Hippocampal formation (tissue), 2 donors: Measurements from ENCODE around the gene ISLR2.
"Not testable (repeated sequence)": the region's sequence is repeated elsewhere in the genome, so short reads cannot be mapped to it uniquely, and the experiment has no call there.

ENCODE experiments used
- DNase-seq, 2 donors: peaks; one replicate each; lab custom pipeline; 2025; lab: John Stamatoyannopoulos, UW

ISLR2 gene

GRCh38 chr15:74157868-74158827, 27.8 kb downstream of the ISLR2 start:
- DNase-seq, result no peak

GRCh38 chr15:74158855-74159650, 28.7 kb downstream of the ISLR2 start:
- DNase-seq, result no peak

- no peak for DNase-seq
These were observed 29.4 kb downstream of the ISLR2 start for GRCh38 chr15:74159773-74160172.

GRCh38 chr15:74160390-74160789, 30.0 kb downstream of the ISLR2 start:
- not testable (repeated sequence) for DNase-seq

DNA sequence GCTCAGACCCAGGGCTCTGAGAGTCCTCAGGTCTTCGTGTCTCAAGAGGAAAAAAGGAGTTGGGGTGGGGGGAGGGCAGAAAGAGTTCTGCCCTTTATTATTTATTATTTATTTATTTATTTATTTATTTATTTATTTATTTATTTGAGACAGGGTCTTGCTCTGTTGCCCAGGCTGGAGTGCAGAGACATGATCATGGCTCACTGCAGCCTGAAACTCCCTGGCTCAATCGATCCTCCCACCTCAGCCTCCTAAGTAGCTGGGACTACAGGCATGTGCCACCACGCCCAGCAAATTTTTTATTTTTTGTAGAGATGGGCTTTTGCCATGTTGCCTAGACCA, 31.8 kb downstream of the ISLR2 start:
- not testable (repeated sequence) for DNase-seq

- no peak for DNase-seq
These were observed 35.1 kb downstream of the ISLR2 start for GRCh38 chr15:74165461-74165860.

GRCh38 chr15:74167891-74168331, 37.5 kb downstream of the ISLR2 start:
- no peak for DNase-seq

DNA sequence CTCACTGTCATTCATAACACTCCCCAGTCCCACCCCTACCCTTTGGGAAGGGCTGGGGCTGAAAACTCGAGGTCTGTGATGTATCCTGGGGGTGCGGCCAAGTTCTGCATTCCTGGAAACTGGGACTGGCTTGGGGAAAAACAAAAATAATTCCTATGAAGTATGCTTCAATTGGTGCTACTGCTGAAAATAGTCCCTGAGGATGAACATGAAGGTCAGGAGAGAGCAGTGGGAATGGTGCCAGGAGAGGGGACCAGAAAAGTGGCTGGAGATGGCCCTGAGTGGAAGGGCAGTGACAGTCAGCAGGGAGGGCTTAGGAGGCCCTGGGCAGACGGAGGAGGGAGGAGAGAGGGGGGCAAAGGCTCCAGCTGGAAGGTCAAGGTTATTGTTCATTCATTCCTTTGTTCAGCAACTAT, 38.3 kb downstream of the ISLR2 start:
- no peak for DNase-seq

- DNase-seq, result no peak
These were observed 39.9 kb downstream of the ISLR2 start for GRCh38 chr15:74170071-74170844.

GRCh38 chr15:74170875-74171578, 40.6 kb downstream of the ISLR2 start:
- DNase-seq, result no peak

DNA sequence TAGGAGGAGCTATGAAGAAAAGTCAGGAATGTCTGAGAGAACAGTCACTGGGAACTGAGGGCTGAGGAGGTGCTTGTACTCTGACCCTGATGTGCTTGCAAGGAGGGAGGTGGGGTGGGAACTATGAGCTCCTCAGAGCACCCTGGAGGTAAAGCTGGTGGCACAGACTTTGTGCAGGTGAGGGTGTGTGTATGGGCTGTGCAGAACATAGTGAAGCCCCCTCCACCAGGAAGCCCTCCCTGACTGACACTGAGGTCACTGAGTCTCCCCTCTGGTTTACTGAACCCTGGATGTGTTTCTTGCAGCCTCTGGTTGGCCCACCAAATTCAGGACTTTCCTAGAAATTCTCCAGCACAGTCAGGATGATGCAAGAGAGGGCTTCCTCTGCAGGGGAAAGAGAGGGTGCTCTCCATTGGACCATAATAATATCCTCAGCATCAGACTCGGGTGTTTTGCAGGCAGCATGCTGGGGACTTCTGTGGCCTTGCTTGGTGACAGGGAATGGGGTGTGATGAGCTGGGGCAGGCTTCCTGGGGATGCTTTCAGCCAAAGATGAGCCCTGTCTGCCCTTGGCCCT, 41.7 kb downstream of the ISLR2 start:
- DNase-seq, result no peak

DNA sequence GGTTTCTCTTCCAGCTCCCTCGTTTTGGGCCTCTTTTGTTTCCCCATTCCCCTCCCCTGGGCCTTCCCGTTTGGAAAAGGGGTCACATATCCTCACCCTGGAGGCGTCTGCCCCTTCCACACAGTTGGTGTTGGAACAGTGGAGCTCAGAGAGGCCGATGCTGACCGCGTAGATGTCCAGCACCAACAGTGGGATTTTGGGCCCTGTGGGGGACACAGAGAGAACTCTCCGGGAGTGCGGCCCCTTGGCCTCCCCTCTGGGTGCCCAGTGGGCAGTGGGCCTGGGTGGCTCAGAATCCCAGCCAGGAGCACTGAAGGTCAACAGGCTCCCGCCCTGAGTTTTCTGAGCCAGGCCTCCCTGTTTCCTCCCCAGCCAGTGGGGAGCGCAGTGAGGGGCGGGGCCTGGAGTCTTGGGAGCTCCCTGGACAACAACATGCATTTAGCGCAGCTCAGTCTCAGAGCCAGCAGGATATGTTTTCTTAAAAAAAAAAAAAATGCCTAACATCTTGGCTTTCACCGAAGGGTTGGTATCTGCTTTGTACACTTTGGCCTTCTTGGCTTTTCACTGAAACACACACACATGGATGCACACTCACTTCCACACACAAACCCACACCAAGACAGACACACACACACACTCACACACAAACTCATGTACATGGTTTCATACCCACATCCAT, 42.5 kb downstream of the ISLR2 start:
- DNase-seq, result no peak

GRCh38 chr15:74173380-74174218, 43.2 kb downstream of the ISLR2 start, which contains the start of gene ISLR:
TSS of gene ISLR (plus strand) at chr15:74173710. CDS start at chr15:74174859, 1,149 bp downstream.
- no peak for DNase-seq

DNA sequence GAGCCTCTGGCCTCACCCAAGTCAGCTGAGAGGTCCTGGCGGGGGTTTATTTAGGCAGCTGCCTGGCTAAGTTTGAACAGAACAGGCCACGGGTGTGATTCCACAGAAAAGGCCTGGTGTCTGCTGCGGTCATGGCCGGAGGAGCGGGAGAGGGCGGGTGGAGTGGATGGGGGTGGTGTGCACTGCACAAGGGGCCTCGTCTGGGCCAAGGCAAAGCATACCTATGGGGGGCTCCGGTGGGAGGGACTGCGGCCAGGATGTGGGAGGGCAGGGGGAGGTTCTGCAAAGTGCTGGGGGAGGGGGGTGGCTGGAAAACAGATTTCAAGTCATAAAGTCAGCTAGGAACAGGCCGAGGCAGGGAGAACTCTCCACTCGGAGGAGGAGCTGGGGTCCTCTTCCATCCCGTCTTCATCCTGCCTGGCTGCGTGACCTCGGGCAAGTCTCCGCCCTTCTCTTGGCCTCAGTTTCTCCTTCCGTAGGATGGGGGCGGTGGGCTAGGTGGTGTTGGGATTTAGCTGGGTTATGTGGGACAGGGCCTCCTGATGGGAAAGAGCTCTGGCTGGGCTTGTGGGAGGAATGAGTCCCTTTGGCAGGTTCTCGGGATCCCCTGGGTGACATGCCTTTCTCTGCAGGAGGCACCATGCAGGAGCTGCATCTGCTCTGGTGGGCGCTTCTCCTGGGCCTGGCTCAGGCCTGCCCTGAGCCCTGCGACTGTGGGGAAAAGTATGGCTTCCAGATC, 44.0 kb downstream of the ISLR2 start:
- DNase-seq, result no peak

- no peak for DNase-seq
These were observed 44.5 kb downstream of the ISLR2 start for GRCh38 chr15:74174958-74175253.

GRCh38 chr15:74175271-74176191, 45.1 kb downstream of the ISLR2 start:
- no peak for DNase-seq

DNA sequence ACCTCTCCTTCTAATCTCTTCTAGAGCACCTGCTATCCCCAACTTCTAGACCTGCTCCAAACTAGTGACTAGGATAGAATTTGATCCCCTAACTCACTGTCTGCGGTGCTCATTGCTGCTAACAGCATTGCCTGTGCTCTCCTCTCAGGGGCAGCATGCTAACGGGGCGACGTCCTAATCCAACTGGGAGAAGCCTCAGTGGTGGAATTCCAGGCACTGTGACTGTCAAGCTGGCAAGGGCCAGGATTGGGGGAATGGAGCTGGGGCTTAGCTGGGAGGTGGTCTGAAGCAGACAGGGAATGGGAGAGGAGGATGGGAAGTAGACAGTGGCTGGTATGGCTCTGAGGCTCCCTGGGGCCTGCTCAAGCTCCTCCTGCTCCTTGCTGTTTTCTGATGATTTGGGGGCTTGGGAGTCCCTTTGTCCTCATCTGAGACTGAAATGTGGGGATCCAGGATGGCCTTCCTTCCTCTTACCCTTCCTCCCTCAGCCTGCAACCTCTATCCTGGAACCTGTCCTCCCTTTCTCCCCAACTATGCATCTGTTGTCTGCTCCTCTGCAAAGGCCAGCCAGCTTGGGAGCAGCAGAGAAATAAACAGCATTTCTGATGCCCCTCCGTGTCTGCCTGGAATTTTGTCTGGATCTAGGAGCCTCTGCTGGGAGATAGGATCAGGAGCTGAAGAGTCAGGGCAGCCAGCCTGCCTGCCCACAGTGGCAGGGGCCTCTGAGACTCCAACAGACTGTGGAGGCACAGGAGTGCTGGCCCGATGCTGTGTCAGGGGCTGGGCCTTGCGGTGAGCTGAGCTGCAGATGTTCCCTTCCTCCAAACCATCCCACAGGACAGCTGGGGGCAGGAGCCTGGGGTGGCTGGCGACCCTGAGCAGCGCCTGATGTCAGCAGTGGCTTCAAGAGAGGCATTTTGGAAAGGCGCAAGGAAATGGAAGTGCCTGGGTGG, 46.2 kb downstream of the ISLR2 start:
- no peak for DNase-seq
